Measurements from ENCODE around the gene GPR78.

Gene GPR78

GRCh38 chr4:8547108-8547911 is 32.9 kb upstream of the GPR78 start:
- peak; percentile 81 for DNase-seq (ENCODE audit: low spot score)

- no peak for DNase-seq (ENCODE audit: low spot score)
Observed at GRCh38 chr4:8547912-8548730, 32.1 kb upstream of the GPR78 start.

- no peak for DNase-seq (ENCODE audit: low spot score)
Observed at GRCh38 chr4:8548731-8549351, 31.4 kb upstream of the GPR78 start.

GRCh38 chr4:8549352-8549931 is 30.8 kb upstream of the GPR78 start:
- no peak for DNase-seq (ENCODE audit: low spot score)

GRCh38 chr4:8550691-8551090 is 29.5 kb upstream of the GPR78 start:
- DNase-seq (ENCODE audit: low spot score) = no peak

GRCh38 chr4:8552024-8552423 is 28.2 kb upstream of the GPR78 start:
- no peak for DNase-seq (ENCODE audit: low spot score)

- DNase-seq (ENCODE audit: low spot score) = no peak
Observed at GRCh38 chr4:8552581-8553205, 27.5 kb upstream of the GPR78 start.

GRCh38 chr4:8553216-8553615 is 27.0 kb upstream of the GPR78 start:
- no peak for DNase-seq (ENCODE audit: low spot score)

GRCh38 chr4:8553991-8554405 is 26.2 kb upstream of the GPR78 start:
- no peak for DNase-seq (ENCODE audit: low spot score)

GRCh38 chr4:8554555-8555100 is 25.6 kb upstream of the GPR78 start:
- no peak for DNase-seq (ENCODE audit: low spot score)

- DNase-seq (ENCODE audit: low spot score) = no peak
Observed at GRCh38 chr4:8555716-8556115, 24.5 kb upstream of the GPR78 start.

GRCh38 chr4:8556341-8557150 is 23.6 kb upstream of the GPR78 start:
- DNase-seq (ENCODE audit: low spot score) = no peak

- DNase-seq (ENCODE audit: low spot score) = no peak
Observed at GRCh38 chr4:8557151-8558076, 22.8 kb upstream of the GPR78 start.

- DNase-seq (ENCODE audit: low spot score) = no peak
Observed at GRCh38 chr4:8558080-8558960, 21.9 kb upstream of the GPR78 start.

- DNase-seq (ENCODE audit: low spot score) = no peak
Observed at GRCh38 chr4:8559011-8559410, 21.2 kb upstream of the GPR78 start.

GRCh38 chr4:8559524-8560264 is 20.5 kb upstream of the GPR78 start:
- DNase-seq (ENCODE audit: low spot score) = no peak

GRCh38 chr4:8560265-8561047 is 19.7 kb upstream of the GPR78 start:
- DNase-seq (ENCODE audit: low spot score) = no peak

Measured in RKO (cell line).